AG09319 (cell line): ENCODE measurements around the gene FAM13A.
"Not testable (repeated sequence)": the region's sequence is repeated elsewhere in the genome, so short reads cannot be mapped to it uniquely, and the experiment has no call there.

Experiments
- DNase-seq: peaks from one replicate; pipeline ENCODE4 v3.0.0-alpha.2; 2010; ENCODE audit warnings: low read depth; ENCODE audit errors: extremely low read depth
- TF ChIP-seq, protein P1 (sequence below): IDR thresholded peaks from 2 replicates; pipeline ENCODE4 v1.5.1; 2011; ENCODE audit warnings: low read depth, mild to moderate bottlenecking, inconsistent platforms, low read length, moderate library complexity

The FAM13A gene

DNA sequence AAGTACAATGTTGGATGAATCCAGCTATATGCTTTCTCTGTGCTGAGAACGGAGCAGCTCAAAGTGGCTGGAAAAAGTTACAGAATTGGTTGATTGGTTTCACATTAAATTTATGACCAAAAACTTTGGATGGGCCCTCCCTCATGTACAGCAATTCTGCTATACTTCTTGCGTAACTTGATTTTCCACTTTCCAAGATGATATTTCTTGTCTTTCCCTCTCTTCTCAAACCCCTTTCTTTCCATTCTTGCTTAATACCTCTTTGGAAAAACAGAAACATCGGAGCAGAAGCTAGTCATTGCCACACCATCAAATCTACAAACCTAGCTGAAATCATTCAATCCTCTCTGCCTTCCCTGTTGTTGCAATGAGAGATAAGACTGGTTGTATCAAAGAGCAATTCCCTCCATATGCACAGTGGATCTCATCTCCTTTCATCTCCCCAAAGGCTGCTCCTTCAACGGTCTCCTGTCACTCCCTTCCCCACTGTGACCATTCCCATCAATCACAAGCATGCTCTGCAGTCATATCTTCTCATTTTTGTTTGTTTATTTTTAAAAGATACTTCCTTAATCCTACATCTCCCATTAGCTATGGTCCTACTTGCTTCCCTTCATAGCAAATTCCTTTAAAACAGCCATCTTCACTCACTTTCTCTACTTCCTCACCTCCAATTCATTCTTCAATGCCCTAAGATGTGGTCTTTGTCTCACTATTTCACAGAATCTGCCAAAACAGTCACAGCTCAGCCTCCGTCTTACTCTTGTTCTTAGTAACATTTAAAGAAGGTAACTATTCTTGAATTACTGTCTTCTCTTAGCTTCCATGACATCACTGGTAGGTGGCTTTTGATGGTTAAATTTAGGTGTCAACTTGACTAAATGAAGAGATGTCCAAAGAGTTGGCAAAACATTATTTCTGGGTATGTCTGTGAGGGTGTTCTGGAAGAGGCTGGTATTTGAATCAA lies 145.5 kb downstream of the FAM13A start:
- DNase-seq: no peak

DNA sequence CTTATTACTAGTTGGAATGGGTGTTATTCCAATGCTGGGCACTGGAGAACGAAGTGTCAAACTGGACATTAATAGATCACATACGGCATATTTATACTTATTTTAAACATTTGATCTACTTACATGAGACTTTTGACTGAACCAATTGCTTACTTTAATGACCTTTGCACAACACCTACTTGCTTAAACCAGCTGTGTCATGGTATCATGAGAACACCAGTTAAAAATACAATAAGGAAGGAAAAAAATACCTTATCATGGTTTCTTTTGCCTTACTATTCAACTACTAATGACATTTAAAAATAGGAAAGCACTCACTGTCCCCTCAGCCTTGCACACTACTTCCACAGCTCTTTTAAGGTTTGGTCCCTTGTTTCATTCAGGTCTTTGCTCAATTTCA lies 146.9 kb downstream of the FAM13A start:
- TF ChIP-seq, protein P1, sequence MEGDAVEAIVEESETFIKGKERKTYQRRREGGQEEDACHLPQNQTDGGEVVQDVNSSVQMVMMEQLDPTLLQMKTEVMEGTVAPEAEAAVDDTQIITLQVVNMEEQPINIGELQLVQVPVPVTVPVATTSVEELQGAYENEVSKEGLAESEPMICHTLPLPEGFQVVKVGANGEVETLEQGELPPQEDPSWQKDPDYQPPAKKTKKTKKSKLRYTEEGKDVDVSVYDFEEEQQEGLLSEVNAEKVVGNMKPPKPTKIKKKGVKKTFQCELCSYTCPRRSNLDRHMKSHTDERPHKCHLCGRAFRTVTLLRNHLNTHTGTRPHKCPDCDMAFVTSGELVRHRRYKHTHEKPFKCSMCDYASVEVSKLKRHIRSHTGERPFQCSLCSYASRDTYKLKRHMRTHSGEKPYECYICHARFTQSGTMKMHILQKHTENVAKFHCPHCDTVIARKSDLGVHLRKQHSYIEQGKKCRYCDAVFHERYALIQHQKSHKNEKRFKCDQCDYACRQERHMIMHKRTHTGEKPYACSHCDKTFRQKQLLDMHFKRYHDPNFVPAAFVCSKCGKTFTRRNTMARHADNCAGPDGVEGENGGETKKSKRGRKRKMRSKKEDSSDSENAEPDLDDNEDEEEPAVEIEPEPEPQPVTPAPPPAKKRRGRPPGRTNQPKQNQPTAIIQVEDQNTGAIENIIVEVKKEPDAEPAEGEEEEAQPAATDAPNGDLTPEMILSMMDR: no peak

More for the DNA sequence above, 145.5 kb downstream of the FAM13A start:
- TF ChIP-seq, protein P1: no peak

DNA sequence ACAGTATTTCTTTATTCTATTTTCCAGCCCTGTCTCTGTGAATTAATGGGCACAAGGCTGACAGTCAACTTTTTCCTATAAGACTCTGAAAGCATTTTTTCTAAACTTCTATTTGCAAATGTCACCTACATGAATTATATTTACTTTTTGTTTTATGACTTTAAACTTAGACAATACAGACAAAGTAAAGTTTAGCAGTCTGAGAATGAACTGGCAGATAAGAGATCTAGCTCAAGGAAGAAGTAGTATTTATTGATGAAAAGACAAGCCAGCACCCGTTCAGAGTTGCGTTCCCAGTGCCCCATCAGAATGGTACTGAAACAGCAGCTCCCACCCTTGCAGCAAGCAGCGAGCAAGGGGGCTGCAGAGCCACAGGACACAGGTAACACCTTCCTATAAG lies 148.5 kb downstream of the FAM13A start:
- TF ChIP-seq, protein P1: no peak

More for the DNA sequence above, 146.9 kb downstream of the FAM13A start:
- DNase-seq: no peak

DNA sequence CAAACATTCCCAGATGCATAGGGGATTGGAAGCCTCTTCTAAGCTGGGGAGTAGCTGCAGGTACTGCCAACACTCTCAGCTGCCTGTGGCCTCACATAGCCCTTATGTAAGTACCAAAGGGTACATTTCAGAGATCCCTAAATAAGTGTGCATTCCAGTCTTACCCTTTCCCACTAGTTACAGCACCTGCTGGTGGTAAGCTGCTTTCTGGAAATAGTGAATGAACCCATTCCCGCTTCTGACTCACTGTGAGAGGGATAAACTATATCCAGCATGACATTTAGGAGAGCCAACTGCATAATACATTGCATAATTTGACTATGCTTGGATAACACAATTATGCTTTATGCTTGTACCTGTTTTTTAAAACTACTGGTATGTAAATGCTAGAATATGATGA lies 149.0 kb downstream of the FAM13A start:
- TF ChIP-seq, protein P1: no peak; the same call in 1 of the 2 replicates
- peak; percentile 14 for DNase-seq

More for the DNA sequence above, 148.5 kb downstream of the FAM13A start:
- no peak for DNase-seq

DNA sequence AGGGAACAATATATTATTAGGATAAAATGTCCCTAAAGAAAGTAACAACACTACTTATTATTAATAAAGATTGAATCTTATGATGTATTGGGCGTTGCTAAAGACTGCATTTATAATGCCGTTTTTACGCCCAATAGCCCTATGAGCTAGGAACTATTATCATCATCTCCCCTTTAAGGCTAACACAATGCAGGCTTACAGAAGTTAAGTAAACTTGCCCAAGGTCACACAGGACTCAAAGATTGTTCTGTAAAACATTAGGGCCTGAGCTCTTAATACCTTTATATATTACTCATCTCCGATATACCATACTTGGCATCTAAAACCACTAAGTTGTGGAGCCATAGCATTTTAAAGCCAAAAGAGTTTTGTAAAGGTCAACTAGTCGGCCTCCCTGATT lies 149.5 kb downstream of the FAM13A start:
- DNase-seq: no peak
- TF ChIP-seq, protein P1: no peak

DNA sequence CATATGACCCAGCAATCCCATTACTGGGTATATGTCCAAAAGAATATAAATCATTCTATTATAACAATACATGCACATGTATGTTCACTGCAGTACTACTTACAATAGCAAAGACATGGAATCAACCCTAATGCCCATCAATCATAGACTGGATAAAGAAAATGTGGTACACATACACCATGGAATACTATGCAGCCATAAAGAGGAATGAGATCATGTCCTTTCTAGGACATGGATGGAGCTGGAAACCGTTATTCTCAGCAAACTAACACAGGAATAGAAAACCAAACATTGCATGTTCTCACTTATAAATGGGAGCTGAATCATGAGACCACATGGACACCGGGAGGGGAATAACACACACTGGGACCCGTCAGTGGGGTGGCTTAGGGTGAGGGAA lies 152.7 kb downstream of the FAM13A start:
- DNase-seq: not testable (repeated sequence)

DNA sequence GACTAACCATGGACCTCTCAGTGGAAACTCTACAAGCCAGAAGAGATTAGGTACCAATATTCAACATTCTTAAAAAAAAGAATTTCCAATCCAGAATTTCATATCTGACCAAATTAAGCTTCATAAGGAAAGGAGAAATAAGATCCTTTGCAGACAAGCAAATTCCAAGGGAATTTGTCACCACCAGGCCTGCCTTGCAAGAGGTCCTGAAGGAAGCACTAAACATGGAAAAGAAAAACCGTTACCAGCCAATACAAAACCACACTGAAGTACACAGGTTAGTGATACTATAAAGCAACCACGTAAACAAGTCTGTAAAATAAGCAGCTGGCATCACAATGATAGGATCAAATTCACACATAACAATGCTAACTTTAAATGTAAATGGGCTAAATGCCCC lies 156.6 kb downstream of the FAM13A start:
- DNase-seq: peak; percentile 7
- TF ChIP-seq, protein P1: no peak
